GM12875 (cell line): ENCODE results near the gene PIGV.
A peak's percentile ranks its signal among the peaks of the same experiment; 100 is the strongest.
"Not testable (repeated sequence)": the region's sequence is repeated elsewhere in the genome, so short reads cannot be mapped to it uniquely, and the experiment has no call there.

ENCODE experiments used
- H3K4me3 ChIP-seq: one replicate; pipeline ENCODE4 v1.5.1; 2011; ENCODE audit warnings: low read depth, low read length, control low read depth
- CTCF ChIP-seq: IDR thresholded peaks from 2 replicates; pipeline ENCODE4 v1.5.1; 2011; ENCODE audit warnings: low read depth, mild to moderate bottlenecking, control low read depth, inconsistent platforms, low read length, moderate library complexity, borderline replicate concordance; ENCODE audit not compliant: insufficient read depth

Gene PIGV

GRCh38 chr1:26831546-26832248 is 43.9 kb downstream of the PIGV start:
- TF ChIP-seq CTCF: no peak
- H3K4me3 ChIP-seq: no peak overlapping the region

- TF ChIP-seq CTCF: no peak
- H3K4me3 ChIP-seq: no peak overlapping the region
Measured at GRCh38 chr1:26832249-26832960, 44.7 kb downstream of the PIGV start.

- TF ChIP-seq CTCF: peak; percentile 50
- peak overlapping the region; percentile 36 for H3K4me3 ChIP-seq
Measured at GRCh38 chr1:26833432-26834405, 46.0 kb downstream of the PIGV start.

GRCh38 chr1:26837665-26838064 is 49.9 kb downstream of the PIGV start:
- H3K4me3 ChIP-seq: not testable (repeated sequence)

GRCh38 chr1:26838474-26839338 is 51.0 kb downstream of the PIGV start:
- TF ChIP-seq CTCF: no peak
- H3K4me3 ChIP-seq: no peak overlapping the region

GRCh38 chr1:26839339-26839722 is 51.6 kb downstream of the PIGV start:
- TF ChIP-seq CTCF: no peak
- no peak overlapping the region for H3K4me3 ChIP-seq
